Right lobe of liver (tissue), 6 donors: ENCODE results near the gene JMJD4. TPM values are rescaled to one million over a fixed set of nuclear protein-coding genes. Genes with fewer than 3 reads are reported as not detected.

ENCODE experiments used
- ATAC-seq, 4 donors: fragments of 200-7000 bp; cut with Tn5 transposase; one replicate each; pipeline ENCODE4 v1.9.1; 2020; ENCODE audit warnings: mild to moderate bottlenecking in 4 of 4, moderate library complexity in 4 of 4
- DNase-seq, 3 donors: peaks; one replicate each; pipeline ENCODE4 v3.0.0-alpha.2; 2020
- H3K27ac ChIP-seq, 3 donors: fragments of 200-600 bp; one replicate each; pipeline ENCODE4 v1.8.0; 2022
- H3K27me3 ChIP-seq, 2 donors: fragments of 200-600 bp; one replicate each; pipeline ENCODE4 v1.8.0; 2022
- H3K36me3 ChIP-seq, 4 donors: fragments of 200-600 bp; sonication (generic) in 1 of 4; one replicate each; pipeline versions ENCODE4 v1.5.1 to v1.8.0; 2017 to 2022; ENCODE audit warnings: control low read depth in 1 of 4
- H3K4me1 ChIP-seq, 4 donors: fragments of 200-600 bp; sonication (generic) in 1 of 4; one replicate each; pipeline versions ENCODE4 v1.5.1 to v1.8.0; 2017 to 2022; ENCODE audit warnings: control low read depth in 1 of 4
- H3K4me3 ChIP-seq, 3 donors: fragments of 200-600 bp; one replicate each; pipeline ENCODE4 v1.8.0; 2022
- H3K9me3 ChIP-seq, 4 donors: fragments of 200-600 bp; sonication (generic) in 1 of 4; one replicate each; pipeline versions ENCODE4 v1.5.1 to v1.8.0; 2017 to 2022; ENCODE audit warnings: control low read depth in 1 of 4
- CTCF ChIP-seq, 4 donors: fragments of 200-600 bp in 3 of 4; fragments of 450-650 bp in 1 of 4; IDR thresholded peaks; one replicate each; pipeline versions ENCODE4 v1.5.1 to v1.8.0; 2016 to 2022; ENCODE audit warnings: antibody characterized with exemption in 4 of 4, mild to moderate bottlenecking in 2 of 4
- POLR2A ChIP-seq: fragments of 450-650 bp; IDR thresholded peaks from one replicate; pipeline ENCODE4 v1.6.1; 2017; ENCODE audit warnings: antibody characterized with exemption, mild to moderate bottlenecking
- WGBS: methylation state at CpG from one replicate; pipeline ENCODE4 v1.1.6; 2018; ENCODE audit warnings: low coverage, low lambda C conversion rate; ENCODE audit not compliant: insufficient coverage; ENCODE audit errors: missing lambda C conversion rate; 5-methylcytosine and 5-hydroxymethylcytosine counted together
- intact Hi-C, 2 donors: fragments of 100-400 bp; cut with DNase I; formaldehyde crosslinking; loops; one replicate each; pipeline versions ENCODE4 v1.11.2 to v1.14.1; 2022
- total RNA-seq, 6 experiments: library from RNA; depleted of rRNA in 2 of 6; stranded (reverse); fragments of >200 nt in 2 of 6; fragmentation: NEBNext Ultra II Directional in 3 of 6; extraction: Animal tissue kit (Norgen Biotek cat#: 25700) in 3 of 6; gene quantifications; one replicate each; pipeline versions ENCODE4 v1.1.0 to v1.2.4, GENCODE V29; 2016 to 2023
- donor health status: DM: no; HTN: yes; CAD: no.
- donor health status: DM: no; HTN: no; CAD: no.
- donor health status: DM: no; HTN: no; CAD: no.
- donor health status: DM: no; HTN: yes; CAD: no.
- donor health status: DM: no; HTN: yes; CAD: no.

Gene JMJD4
- total RNA-seq, 6 experiments from 2014 or later = 7.2 to 17.7 (median 9.5) TPM

GRCh38 chr1:227733751-227734545 is 1.2 kb downstream of the JMJD4 start:
- Histone ChIP-seq H3K27ac (peak overlapping the region in 1 of 3 donors; percentile 73), H3K4me1 (peaks cover 0 to 40% (median 18%) of the 10 kb centered on the region in 4 donors), H3K36me3 (peaks cover 0 to 13% (median 3%) of the 10 kb centered on the region in 4 donors), H3K4me3 (peak overlapping the region; percentile 76 to 98 (median 96)), H3K9me3 (no peaks in the 10 kb centered on the region), H3K27me3 (no peaks in the 10 kb centered on the region)
- no peak for ATAC-seq
- intact Hi-C loops = no loop called here
- TF ChIP-seq CTCF (IDR thresholded peaks at IDR 0.05) (no peak), POLR2A (no peak)
- DNase-seq = peak in 1 of 3 donors; percentile 46
- 49% methylated on average over 15 of the region's 24 CpGs for WGBS

DNA sequence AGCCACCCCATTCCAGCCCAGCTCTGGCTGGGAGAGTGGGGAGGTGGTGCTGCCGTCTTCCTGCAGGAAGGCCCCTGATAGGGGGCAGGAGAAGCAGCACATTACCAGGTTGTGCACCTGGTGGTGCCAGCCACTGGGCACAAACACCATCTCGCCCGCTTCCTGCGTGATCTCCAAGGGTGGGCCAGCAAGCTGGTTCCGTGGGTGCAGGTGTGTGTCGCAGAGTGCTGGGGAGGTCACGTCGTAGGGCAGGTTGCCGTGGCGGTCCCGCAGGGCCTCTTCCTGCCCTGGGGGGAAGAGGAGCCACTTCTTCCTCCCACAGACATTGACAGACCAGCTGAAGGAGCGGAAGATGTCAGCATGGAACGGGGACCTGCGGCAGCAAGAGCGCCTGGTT is 1.8 kb downstream of the JMJD4 start:
- TF ChIP-seq POLR2A = no peak
- no peak for TF ChIP-seq CTCF (IDR thresholded peaks at IDR 0.05)
- no peaks in the 10 kb centered on the region for H3K9me3 ChIP-seq
- intact Hi-C loops = no loop called here
- H3K4me1 ChIP-seq = peaks cover 0 to 42% (median 18%) of the 10 kb centered on the region in 4 donors
- no peak overlapping the region for H3K4me3 ChIP-seq
- DNase-seq (peak in 1 of 3 donors; percentile 44), ATAC-seq (no peak)
- H3K27ac ChIP-seq = no peak overlapping the region
- 82% methylated on average over 2 of the region's 15 CpGs for WGBS
- H3K27me3 ChIP-seq = no peaks in the 10 kb centered on the region
- H3K36me3 ChIP-seq = peaks cover 0 to 13% (median 3%) of the 10 kb centered on the region in 4 donors

GRCh38 chr1:227732586-227733308 is 2.4 kb downstream of the JMJD4 start:
- Histone ChIP-seq H3K27ac (no peak overlapping the region), H3K4me1 (peaks cover 0 to 42% (median 18%) of the 10 kb centered on the region in 4 donors), H3K27me3 (no peaks in the 10 kb centered on the region), H3K4me3 (no peak overlapping the region), H3K9me3 (no peaks in the 10 kb centered on the region), H3K36me3 (peaks cover 0 to 13% (median 3%) of the 10 kb centered on the region in 4 donors)
- peak in 1 of 3 donors; percentile 44 for DNase-seq
- 33% methylated on average over 1 of the region's 18 CpGs for WGBS
- TF ChIP-seq POLR2A (no peak), CTCF (IDR thresholded peaks at IDR 0.05) (no peak)
- intact Hi-C loops = no loop called here
- no peak for ATAC-seq

DNA sequence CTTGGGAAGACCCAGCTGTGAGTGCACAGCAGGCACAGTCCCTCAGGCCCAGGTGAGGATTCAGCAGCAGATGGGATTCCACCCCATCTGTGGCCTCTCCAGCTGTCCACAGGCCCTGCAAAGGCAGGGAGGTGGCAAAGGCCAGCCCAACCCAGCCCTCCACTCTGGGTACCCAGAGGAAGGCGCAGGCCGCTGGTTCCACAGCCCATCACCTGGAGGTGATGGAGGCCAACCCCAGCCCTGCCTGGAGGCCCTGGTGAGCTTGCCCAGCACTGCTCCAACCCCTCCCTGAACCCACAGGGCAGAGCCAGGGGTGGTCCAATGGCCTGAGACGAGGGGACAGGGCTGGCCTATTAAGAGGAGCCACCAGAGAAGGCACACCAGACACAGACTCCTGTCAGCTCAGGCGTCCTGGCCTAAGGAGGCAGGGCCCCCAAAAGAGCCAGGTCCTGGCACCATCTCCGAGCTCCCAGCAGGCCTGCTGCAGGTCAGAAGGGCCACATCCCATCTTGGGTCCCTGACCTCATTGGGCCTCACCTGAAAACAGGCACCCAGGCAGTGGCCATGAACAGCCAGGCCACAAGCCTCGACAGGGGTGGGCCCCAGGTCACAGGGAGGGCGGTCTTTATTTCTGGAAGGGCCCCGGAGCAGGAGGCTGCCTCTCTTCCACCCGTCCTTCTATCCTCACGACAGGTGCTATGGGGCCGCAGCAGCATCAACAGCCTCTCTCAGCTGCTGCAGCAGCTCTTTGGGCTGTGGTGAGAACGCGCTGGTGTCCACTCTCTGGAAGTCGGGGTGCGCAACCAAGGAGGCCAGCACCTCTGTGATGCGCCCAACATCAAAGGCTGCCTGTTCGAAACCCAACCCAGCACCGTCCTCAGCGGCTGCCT is 3.2 kb downstream of the JMJD4 start:
- Histone ChIP-seq H3K9me3 (no peaks in the 10 kb centered on the region), H3K4me1 (peaks cover 0 to 42% (median 18%) of the 10 kb centered on the region in 4 donors), H3K27ac (peak overlapping the region in 1 of 3 donors; percentile 61), H3K36me3 (peaks cover 0 to 13% (median 3%) of the 10 kb centered on the region in 4 donors), H3K4me3 (no peak overlapping the region), H3K27me3 (no peaks in the 10 kb centered on the region)
- ATAC-seq (no peak), DNase-seq (peak in 1 of 3 donors; percentile 44)
- intact Hi-C loops = no loop called here
- no CpG with 5 or more reads among the region's 19 CpGs for WGBS
- no peak for TF ChIP-seq POLR2A
- no peak for TF ChIP-seq CTCF (IDR thresholded peaks at IDR 0.05)
